Kidney (tissue), 14 donors: Measurements from ENCODE around the gene IKZF1. TPM values are rescaled to one million over a fixed set of nuclear protein-coding genes. Genes with fewer than 3 reads are reported as not detected.

ENCODE experiments used
- DNase-seq, 5 donors: peaks; one replicate each; pipeline ENCODE4 v3.0.0-alpha.2; 2013 to 2020
- FAIRE-seq: peaks from 2 replicates; lab custom pipeline; 2012; peaks lifted over from hg19 to GRCh38; lab: Jason Lieb, UNC
- H3K27ac ChIP-seq, 2 donors: one replicate each; pipeline ENCODE4 v1.7.0; 2013; ENCODE audit warnings: low read depth in 2 of 2, low read length in 2 of 2, inconsistent platforms in 1 of 2
- H3K27me3 ChIP-seq: one replicate; pipeline ENCODE4 v1.7.1; 2013; ENCODE audit warnings: low read length, inconsistent platforms; ENCODE audit not compliant: control insufficient read depth, insufficient read depth
- H3K36me3 ChIP-seq, 3 donors: one replicate each; pipeline versions ENCODE4 v1.7.0 to v1.7.1; 2013; ENCODE audit warnings: low read length in 3 of 3, control low read depth in 1 of 3, inconsistent platforms in 1 of 3; ENCODE audit not compliant: insufficient read depth in 3 of 3, control insufficient read depth in 2 of 3
- H3K4me1 ChIP-seq, 3 donors: one replicate each; pipeline versions ENCODE4 v1.7.0 to v1.7.1; 2013; ENCODE audit warnings: low read length in 3 of 3, inconsistent platforms in 1 of 3, low read depth in 1 of 3; ENCODE audit not compliant: control insufficient read depth in 2 of 3, insufficient read depth in 2 of 3
- H3K4me3 ChIP-seq, 3 donors: one replicate each; pipeline versions ENCODE4 v1.7.0 to v1.8.1; 2013; ENCODE audit warnings: low read length in 3 of 3, control low read depth in 1 of 3, inconsistent platforms in 1 of 3
- H3K9ac ChIP-seq, 3 donors: one replicate each; pipeline versions ENCODE4 v1.7.0 to v1.7.1; 2013; ENCODE audit warnings: low read length in 3 of 3, control low read depth in 1 of 3, inconsistent platforms in 1 of 3
- H3K9me3 ChIP-seq, 3 donors: one replicate each; pipeline versions ENCODE4 v1.7.0 to v1.7.1; 2013; ENCODE audit warnings: low read length in 3 of 3, control low read depth in 1 of 3, inconsistent platforms in 1 of 3; ENCODE audit not compliant: control insufficient read depth in 2 of 3, insufficient read depth in 1 of 3
- intact Hi-C: fragments of 100-400 bp; cut with DNase I; formaldehyde crosslinking; loops from one replicate; pipeline ENCODE4 v1.11.1; 2022
- polyA plus RNA-seq: library from polyadenylated mRNA; stranded (reverse); fragments of 350-450 nt; fragmentation: Illumina TruSeq; extraction: RNeasy Lipid Tissue Mini Kit (QIAGEN cat#74804); gene quantifications from one replicate; pipeline ENCODE4 v1.2.3, GENCODE V29; 2014; ENCODE audit warnings: low read depth, low replicate concordance; ENCODE audit not compliant: insufficient read depth
- total RNA-seq: library from RNA; stranded (reverse); fragmentation: NEBNext Ultra II Directional; extraction: Animal tissue kit (Norgen Biotek cat#: 25700); gene quantifications from one replicate; pipeline ENCODE4 v1.2.1, GENCODE V29; 2021
- TF ChIP-seq, protein P1 (sequence below): IDR thresholded peaks from 3 replicates; pipeline ENCODE4 v1.5.1; 2012; ENCODE audit warnings: mild to moderate bottlenecking, moderate library complexity, borderline replicate concordance; ENCODE audit not compliant: insufficient read depth; ENCODE audit errors: extremely low read depth
- donor health status: control.
- donor health status: control.
- donor health status: control.
- donor health status: control.
- donor health status: control.
- donor health status: DM: yes; HTN: yes; CAD: no.
- donor health status: Normal renal cell carcinoma (clear cell type).

IKZF1 gene
- total and polyA plus RNA-seq, 2 donors from 2014 or later = 0.52 to 36.8 TPM

DNA sequence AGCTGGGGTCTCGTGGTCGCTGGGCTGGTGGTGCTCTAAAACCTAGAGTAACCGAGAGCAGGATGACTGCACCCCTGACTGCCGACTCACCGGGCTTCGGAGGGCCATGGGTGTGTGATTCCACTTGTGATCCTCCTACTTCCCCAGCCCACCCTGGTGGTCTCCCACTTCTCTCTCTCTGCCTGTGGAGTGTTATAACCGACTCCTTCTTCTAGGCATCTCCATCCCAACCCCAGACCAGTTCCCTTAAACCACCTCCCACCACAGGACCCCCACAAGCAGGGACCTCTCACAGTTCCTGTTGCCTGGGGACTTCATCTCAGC, 52.4 kb downstream of the IKZF1 start:
- FAIRE-seq (no peak), DNase-seq (no peak)
- H3K4me1 ChIP-seq = no peaks in the 10 kb centered on the region
- TF ChIP-seq, protein P1, sequence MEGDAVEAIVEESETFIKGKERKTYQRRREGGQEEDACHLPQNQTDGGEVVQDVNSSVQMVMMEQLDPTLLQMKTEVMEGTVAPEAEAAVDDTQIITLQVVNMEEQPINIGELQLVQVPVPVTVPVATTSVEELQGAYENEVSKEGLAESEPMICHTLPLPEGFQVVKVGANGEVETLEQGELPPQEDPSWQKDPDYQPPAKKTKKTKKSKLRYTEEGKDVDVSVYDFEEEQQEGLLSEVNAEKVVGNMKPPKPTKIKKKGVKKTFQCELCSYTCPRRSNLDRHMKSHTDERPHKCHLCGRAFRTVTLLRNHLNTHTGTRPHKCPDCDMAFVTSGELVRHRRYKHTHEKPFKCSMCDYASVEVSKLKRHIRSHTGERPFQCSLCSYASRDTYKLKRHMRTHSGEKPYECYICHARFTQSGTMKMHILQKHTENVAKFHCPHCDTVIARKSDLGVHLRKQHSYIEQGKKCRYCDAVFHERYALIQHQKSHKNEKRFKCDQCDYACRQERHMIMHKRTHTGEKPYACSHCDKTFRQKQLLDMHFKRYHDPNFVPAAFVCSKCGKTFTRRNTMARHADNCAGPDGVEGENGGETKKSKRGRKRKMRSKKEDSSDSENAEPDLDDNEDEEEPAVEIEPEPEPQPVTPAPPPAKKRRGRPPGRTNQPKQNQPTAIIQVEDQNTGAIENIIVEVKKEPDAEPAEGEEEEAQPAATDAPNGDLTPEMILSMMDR = no peak
- H3K9ac ChIP-seq = no peak overlapping the region
- no peak overlapping the region for H3K4me3 ChIP-seq
- intact Hi-C loops = no loop called here
- H3K9me3 ChIP-seq = no peaks in the 10 kb centered on the region
- H3K27ac ChIP-seq = no peak overlapping the region
- no peaks in the 10 kb centered on the region for H3K36me3 ChIP-seq
- H3K27me3 ChIP-seq = no peaks in the 10 kb centered on the region

DNA sequence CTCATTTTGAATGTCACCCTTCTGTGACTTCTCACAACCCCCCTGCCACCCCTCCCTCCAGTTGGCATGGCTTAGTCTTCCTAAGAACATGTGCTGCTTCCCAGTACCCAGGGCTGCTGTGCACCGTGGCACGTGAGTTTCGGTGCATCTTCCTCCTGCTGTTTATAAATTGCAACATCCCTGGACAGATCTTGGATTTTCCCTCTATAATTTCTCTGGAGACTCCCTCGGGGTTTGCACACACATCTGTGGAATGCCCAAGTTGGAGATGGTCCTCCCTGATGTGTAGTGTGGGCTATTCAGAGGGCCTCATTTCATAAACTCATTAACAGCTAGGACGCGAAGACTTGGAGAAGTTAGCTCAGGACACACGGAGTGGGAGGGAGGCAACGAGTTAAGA, 52.9 kb downstream of the IKZF1 start:
- FAIRE-seq = no peak
- no peaks in the 10 kb centered on the region for H3K36me3 ChIP-seq
- no peaks in the 10 kb centered on the region for H3K9me3 ChIP-seq
- intact Hi-C loops = no loop called here
- no peaks in the 10 kb centered on the region for H3K4me1 ChIP-seq
- DNase-seq = no peak
- no peak overlapping the region for H3K27ac ChIP-seq
- TF ChIP-seq, protein P1 = no peak
- no peak overlapping the region for H3K9ac ChIP-seq
- H3K27me3 ChIP-seq = no peaks in the 10 kb centered on the region
- H3K4me3 ChIP-seq = no peak overlapping the region

DNA sequence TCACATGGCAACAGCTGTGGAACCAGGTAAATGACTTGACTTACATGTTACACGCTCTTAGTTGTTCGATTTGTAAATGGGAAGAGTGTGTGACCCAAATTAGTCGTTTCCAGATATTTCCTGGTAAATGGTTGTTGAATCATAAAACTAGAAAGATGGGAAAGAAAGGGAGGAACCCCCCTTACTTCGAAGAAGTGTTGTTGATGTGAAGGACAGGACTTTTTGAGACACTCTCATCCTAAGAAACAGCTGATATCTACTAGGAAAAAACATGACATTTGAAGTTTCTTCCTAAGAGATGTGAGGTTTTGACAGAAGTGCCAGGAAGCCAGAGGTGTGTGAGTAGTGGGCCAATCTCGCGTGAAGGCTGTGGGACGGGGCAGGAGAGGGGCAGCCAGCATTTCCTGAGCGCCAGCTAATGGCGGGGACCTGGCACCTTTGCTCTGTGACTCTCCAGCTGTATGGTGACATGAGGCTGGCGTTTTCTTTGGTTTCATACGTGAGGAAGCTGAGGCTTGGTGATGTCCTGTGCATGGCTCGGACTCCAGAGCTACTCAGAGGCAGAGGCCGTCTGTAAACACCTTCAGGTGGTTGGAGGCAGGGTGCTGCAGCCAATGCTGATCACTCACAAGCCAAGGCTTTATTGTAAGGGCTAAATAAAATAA, 53.7 kb downstream of the IKZF1 start:
- H3K9ac ChIP-seq = no peak overlapping the region
- intact Hi-C loops = no loop called here
- H3K27ac ChIP-seq = no peak overlapping the region
- DNase-seq (no peak), FAIRE-seq (no peak)
- H3K4me1 ChIP-seq = no peaks in the 10 kb centered on the region
- H3K4me3 ChIP-seq = no peak overlapping the region
- H3K36me3 ChIP-seq = no peaks in the 10 kb centered on the region
- no peaks in the 10 kb centered on the region for H3K27me3 ChIP-seq
- no peaks in the 10 kb centered on the region for H3K9me3 ChIP-seq
- TF ChIP-seq, protein P1 = no peak

DNA sequence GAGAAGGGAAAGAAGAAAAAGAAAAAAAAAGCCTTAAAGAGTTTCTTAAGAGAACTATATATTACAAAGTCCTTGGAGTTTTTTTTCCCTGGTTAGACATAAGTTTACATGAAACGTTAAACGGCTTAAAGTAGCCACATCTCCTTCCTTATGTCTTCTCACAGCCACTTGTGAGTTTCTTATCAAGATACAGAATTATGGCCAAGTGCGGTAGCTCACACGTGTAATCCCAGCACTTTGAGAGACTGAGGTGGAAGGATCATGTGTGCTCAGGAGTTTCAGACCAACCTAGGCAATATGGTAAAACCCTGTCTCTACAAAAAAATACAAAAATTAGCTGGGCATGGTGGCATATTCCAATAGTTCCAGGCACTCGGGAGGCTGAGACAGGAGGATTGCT, 54.3 kb downstream of the IKZF1 start:
- Histone ChIP-seq H3K27me3 (no peaks in the 10 kb centered on the region), H3K9ac (no peak overlapping the region), H3K4me1 (no peaks in the 10 kb centered on the region), H3K9me3 (no peaks in the 10 kb centered on the region), H3K27ac (no peak overlapping the region), H3K36me3 (no peaks in the 10 kb centered on the region), H3K4me3 (no peak overlapping the region)
- TF ChIP-seq, protein P1 = no peak
- DNase-seq (no peak), FAIRE-seq (no peak)
- intact Hi-C loops = no loop called here
